HG02759 (cell line): ENCODE results near the gene PRKAA1.

Source experiments
- ATAC-seq: cut with Tn5 transposase; IDR thresholded peaks from one replicate; pipeline ENCODE4 v1.9.1; 2021; ENCODE audit warnings: mild to moderate bottlenecking, moderate library complexity; ENCODE audit not compliant: unreplicated experiment

The PRKAA1 gene

DNA sequence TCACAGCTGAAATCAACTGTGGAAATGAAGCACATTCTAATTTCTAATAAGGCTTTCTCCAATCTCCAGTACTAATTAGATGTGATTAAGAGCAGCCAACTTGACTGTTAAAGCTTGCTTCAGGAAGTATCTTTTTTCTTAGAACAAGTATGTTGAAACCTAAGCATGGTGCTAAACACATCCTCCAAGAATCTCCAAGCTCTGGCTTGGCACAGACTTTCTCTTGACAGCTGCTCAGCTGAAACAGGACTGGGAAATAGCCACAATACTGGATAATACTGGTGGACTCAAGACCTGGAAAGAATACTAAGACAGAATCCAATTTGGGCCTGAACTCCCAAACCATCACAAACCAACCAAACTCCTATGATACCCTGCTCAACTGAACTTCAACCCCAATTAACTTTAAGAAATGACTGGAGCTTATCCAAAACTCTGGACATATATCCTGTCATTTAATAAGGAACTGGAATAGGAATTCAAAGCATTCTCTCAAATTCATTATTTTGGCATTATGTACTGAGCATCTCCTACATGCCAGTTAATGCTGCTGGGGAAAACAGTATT is 16.2 kb downstream of the PRKAA1 start:
- no peak for ATAC-seq

GRCh38 chr5:40780858-40781257 is 17.3 kb downstream of the PRKAA1 start:
- no peak for ATAC-seq

- ATAC-seq: no peak
Measured at GRCh38 chr5:40780199-40780598, 18.0 kb downstream of the PRKAA1 start.

DNA sequence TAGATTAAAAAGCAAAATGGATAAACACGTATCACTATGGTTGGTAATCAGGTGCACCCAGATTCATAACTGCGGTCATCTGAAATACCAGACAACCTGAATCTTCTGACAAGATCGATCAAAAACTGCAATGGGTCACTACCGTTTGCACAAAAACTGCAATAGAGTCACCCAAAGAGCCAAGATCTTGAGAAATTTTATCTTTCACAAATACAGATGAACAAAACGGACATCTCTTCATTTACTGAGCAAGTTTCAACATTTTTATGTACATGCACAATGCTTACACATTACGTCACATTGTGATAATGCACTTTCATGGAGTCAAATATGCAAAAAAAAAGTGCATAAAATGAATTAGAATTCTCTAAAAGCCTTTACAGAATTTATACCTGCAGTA is 18.6 kb downstream of the PRKAA1 start:
- ATAC-seq: no peak

- ATAC-seq: no peak
Measured at GRCh38 chr5:40778133-40778532, 20.0 kb downstream of the PRKAA1 start.

DNA sequence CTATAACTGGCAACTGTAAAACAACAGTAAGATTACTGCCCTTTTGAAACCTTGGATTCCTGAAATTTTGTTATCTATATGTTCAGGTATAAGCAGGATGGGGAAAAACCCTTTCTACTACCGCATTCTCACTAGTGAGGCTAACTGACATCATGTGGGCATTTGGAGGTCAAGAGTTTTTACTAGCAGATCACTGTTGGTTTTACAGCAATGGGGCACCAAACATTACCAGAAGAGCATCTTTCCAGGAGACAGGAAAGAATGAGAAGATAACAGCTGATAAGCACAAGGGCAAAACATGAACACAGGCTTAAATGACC is 21.6 kb downstream of the PRKAA1 start:
- no peak for ATAC-seq

DNA sequence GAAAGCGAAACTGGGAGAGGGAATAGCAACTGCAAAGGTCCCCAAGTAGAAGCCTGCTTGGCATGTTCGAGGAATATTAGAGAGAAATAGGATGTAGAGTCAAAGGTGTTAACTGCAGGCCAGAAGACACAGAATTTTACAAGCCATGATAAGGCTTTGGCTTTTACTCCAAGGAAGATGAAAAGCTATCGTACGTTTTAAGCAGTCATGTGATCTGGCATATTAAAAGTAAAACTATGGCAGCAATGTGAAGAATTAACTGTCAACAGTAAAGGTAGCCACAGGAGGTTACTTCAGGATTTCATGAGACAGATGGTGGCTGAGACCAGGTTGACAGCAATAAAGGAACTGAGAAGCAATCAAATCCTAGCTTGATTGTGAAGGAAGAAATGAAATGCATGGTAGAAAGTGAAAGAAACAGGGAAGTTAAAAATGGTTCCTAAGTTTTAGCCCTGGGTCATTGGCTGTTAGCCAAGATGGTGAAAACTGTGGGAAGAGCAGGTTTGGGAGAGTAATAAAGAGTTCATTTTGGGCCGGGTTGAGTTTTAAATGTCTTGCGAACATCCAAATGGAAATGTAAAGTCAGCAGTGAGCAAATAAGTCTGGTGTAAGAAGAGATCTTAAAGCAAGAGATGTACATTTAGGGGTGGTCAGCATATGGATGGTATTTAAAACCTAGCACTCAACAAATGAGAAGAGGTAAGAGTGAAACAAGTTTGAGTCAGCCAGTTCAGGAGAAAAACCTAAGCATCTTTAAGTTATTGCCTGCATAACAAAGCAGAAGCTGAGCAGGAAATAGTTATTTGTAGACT is 22.1 kb downstream of the PRKAA1 start:
- ATAC-seq: no peak

DNA sequence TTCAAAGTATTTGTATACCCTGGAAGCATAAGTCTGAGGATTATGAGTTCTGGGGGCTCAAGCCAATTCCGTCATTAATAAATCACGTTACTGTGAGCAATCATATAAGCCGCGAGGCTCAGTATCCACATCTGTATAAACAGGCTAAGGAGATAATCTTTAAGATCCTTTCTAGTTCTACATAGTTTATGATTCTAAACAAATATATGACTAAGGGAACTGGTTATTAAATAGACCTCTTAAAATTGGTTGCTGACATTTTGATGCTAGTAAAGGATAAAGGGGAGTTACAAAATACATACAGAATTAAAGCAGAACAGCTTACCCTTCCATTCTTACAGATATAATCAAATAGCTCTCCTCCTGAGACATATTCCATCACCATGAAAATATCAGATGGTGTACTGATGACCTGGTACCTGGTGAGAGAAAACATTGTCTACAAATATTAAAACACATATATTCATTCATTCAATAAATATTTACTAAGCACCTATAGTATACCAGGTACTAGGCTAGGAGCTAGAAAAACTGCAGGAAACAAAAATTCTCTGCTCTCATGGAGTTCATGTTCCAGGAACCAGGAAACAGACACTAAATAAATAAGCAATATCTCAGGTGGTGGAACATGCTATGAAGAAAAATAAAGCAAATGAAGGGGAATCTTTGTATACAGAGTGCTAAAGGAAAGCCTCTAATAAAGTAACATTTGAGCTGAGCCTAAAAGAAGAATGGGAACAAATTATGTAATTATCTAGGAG is 22.9 kb downstream of the PRKAA1 start:
- no peak for ATAC-seq

DNA sequence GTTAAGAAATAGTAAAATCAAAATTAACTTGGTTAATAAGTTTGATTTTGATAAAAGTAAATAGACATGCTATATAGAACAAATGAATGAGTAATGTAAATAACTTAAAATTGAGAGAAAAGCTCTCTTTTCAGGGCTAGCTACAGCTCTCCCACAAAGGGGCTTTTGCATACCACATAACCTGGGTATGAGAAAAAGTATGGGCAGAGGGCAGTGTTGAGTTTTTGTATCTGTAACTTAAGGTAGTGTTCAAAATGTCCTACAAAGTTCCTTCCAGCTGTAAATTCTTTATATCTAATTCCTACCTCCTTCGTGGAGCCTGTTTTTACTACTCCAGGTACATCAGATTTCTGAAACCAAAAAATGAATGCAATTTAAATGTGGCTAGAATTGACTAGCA is 23.6 kb downstream of the PRKAA1 start:
- ATAC-seq: no peak

DNA sequence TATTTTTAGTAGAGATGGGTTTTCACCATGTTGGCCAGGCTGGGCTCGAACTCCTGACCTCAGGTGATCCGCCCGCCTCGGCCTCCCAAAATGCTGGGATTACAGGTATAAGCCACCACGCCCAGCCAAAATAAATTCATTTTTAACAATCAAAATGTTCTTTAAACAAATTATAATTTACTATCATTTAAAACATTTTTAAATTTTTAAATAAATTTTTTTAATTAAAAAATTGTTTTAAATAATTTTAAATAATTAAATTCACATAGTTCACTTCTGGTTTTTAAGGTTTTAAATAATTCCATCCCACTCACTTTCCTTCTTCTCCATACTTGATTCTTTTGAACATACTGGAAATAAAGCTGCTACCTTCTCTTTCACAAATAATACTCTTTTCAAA is 27.4 kb downstream of the PRKAA1 start:
- ATAC-seq: no peak

- ATAC-seq: no peak
Measured at GRCh38 chr5:40762705-40763104, 35.5 kb downstream of the PRKAA1 start.

DNA sequence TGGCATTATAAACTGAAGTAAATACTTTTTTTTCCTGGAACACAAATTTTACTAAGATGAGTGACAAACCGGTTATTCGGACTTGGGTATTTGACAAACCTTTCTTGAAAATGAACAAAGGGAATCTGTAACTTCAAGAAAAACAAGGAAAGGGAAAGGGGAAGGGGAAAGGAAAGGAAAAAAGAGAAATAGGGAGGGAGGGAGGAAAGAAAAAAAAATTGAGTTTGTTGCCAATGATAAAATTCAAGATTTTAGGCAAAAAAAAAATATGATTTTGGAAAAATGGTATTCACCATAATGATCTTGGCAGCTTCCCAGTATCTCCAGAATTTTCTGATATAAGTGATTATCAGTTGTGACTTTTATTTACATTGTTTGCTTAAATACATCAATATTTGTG is 40.8 kb downstream of the PRKAA1 start:
- no peak for ATAC-seq

DNA sequence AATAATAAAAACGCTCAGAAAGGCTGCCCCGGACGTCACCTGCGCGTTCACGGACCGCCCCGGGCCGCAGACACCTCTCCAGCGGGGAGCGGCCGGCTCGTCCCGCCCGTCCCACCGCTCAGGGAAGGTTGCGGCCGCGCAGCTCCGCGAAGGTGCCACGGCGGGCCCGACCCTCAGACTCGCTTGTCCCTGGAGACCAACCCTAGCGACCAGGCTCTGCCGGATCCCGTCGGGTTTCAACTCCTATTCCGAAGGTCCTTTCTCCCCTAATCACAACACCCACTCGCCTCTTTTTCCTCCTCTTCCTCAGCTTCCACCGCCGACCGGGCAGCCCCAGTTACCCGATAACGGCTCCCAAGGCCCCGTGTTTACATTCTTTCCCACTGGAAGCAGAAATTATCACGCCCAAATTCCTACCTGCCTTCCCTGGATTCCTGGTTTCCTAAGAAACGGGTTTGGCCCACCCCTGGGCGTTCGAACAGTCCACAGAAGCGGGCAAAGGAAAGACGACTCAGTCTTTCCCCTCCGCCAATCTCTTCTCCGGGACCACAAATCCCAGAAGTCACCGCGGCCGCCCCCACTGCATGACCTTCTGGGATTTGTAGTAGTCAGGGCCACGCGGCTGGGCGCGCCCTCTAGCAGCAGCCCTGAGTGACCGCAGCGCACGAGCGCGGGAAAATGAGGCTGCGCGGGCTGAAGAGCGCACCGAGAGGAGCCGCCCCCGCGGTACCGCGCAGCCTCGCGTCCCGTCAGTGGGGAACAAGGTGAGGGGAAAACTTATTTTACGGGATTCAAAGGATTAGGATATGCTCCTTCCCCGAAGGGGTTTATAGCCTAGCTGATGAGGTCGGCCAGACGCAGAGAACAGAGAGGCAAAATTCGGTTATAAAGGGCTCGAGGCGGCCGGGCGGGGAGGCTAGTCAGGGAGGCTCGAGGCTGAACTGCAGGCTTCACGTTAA is 42.5 kb downstream of the PRKAA1 start, which contains the start of gene TTC33:
Gene TTC33, minus strand, starts transcription at position 555 of the 959 bp plus-strand sequence. CDS start 8,943 bp downstream, outside the sequence.
- ATAC-seq: peak; percentile 91

- ATAC-seq: peak; percentile 79
Measured at GRCh38 chr5:40755093-40755406, 43.1 kb downstream of the PRKAA1 start.

DNA sequence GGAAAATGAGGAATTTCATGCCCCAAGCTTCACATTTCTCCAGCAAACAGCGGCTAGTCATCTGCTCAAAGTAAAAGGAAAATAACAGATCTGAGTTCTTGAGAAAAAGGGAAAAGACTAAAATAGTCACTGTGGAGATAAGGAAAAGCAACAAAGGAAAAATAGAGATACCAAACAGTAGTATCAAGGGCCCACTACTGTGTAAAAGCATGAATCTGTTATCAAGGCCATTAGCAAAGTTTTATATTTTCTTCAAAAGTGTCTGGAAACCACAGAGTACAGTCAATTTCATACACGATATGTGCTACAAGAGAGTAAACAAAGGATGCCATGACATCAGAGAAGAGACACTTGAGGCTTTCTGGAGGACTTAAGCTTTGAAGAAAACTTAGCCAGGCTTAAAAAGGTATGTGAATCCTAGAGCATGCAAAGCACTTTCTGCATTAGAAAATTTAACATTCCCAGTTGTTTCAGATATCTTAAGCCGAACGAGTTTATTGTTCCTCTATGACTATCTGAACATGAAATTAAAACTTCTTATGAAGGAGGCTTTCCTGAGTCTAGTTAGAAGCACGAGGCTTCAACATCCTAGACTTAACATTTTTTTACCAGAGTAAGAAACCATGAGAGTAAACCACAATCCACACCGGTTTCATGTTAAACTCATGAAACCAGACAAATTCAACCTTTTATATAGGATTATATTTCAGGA is 43.6 kb downstream of the PRKAA1 start:
- peak; percentile 12 for ATAC-seq

DNA sequence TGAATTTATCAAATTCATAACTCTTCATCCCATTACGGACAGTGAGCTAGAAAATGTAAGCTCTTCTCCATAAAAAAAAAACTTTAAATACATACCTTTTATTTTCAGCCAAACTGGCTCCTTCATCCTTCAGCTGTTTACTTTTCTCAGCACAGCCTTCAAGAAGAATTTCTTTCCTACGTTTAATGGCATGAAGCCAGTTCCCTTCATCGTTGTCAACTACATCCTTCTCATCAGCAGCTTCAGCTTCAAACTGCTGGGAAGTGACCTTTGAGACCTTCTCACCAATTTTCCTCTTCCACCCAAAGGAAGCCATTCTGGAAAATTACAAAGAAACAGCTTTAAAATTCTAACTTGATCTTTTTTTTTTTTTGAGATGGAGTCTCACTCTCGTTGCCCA is 51.5 kb downstream of the PRKAA1 start:
- no peak for ATAC-seq

- no peak for ATAC-seq
Measured at GRCh38 chr5:40743771-40744170, 54.4 kb downstream of the PRKAA1 start.

DNA sequence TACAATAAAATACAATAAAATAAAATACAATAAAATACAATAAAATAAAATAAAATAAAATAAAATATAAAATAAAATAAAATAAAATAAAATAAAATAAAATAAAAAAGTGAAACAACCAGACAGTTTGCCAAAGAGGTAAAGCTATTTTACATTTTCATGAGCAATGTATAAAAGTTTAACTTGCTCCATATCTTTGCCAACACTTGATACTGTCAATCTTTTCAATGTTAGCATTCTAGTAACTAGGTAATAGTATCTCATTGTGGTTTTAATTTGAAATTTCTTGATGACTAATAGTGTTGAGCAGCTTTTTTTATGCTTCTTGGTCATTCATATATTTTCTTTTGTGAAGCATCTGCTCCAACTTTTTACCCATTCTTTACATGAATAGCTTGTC is 59.7 kb downstream of the PRKAA1 start:
- no peak for ATAC-seq

- ATAC-seq: peak; percentile 77
Measured at GRCh38 chr5:40736103-40736875, 61.9 kb downstream of the PRKAA1 start.

GRCh38 chr5:40735609-40736008 is 62.6 kb downstream of the PRKAA1 start:
- no peak for ATAC-seq
